IPS-20b (cell line): ENCODE measurements around the gene ZDHHC18.

Experiments used
- H3K27ac ChIP-seq: one replicate; pipeline ENCODE4 v1.5.1; 2013; ENCODE audit warnings: low read length
- H3K27me3 ChIP-seq: 2 replicates; pipeline ENCODE4 v1.6.1; 2013; ENCODE audit warnings: mild to moderate bottlenecking, low read length, inconsistent platforms; ENCODE audit not compliant: insufficient read depth
- H3K36me3 ChIP-seq: 2 replicates; pipeline ENCODE4 v1.6.1; 2013; ENCODE audit warnings: low read depth, mild to moderate bottlenecking, inconsistent platforms, low read length, moderate library complexity; ENCODE audit not compliant: insufficient read depth
- H3K4me1 ChIP-seq: 2 replicates; pipeline ENCODE4 v1.6.1; 2013; ENCODE audit warnings: mild to moderate bottlenecking, control low read depth, inconsistent platforms, low read length, moderate library complexity; ENCODE audit not compliant: insufficient read depth
- H3K4me3 ChIP-seq: 2 replicates; pipeline ENCODE4 v1.5.1; 2013; ENCODE audit warnings: mild to moderate bottlenecking, low read length, inconsistent platforms
- H3K9ac ChIP-seq: 2 replicates; pipeline ENCODE4 v1.6.1; 2013; ENCODE audit warnings: low read depth, mild to moderate bottlenecking, inconsistent platforms, low read length, moderate library complexity
- H3K9me3 ChIP-seq: 2 replicates; pipeline ENCODE4 v1.6.1; 2013; ENCODE audit warnings: mild to moderate bottlenecking, low read depth, low read length, inconsistent platforms; ENCODE audit not compliant: insufficient read depth

ZDHHC18 gene, protein sequence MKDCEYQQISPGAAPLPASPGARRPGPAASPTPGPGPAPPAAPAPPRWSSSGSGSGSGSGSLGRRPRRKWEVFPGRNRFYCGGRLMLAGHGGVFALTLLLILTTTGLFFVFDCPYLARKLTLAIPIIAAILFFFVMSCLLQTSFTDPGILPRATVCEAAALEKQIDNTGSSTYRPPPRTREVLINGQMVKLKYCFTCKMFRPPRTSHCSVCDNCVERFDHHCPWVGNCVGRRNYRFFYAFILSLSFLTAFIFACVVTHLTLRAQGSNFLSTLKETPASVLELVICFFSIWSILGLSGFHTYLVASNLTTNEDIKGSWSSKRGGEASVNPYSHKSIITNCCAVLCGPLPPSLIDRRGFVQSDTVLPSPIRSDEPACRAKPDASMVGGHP

DNA sequence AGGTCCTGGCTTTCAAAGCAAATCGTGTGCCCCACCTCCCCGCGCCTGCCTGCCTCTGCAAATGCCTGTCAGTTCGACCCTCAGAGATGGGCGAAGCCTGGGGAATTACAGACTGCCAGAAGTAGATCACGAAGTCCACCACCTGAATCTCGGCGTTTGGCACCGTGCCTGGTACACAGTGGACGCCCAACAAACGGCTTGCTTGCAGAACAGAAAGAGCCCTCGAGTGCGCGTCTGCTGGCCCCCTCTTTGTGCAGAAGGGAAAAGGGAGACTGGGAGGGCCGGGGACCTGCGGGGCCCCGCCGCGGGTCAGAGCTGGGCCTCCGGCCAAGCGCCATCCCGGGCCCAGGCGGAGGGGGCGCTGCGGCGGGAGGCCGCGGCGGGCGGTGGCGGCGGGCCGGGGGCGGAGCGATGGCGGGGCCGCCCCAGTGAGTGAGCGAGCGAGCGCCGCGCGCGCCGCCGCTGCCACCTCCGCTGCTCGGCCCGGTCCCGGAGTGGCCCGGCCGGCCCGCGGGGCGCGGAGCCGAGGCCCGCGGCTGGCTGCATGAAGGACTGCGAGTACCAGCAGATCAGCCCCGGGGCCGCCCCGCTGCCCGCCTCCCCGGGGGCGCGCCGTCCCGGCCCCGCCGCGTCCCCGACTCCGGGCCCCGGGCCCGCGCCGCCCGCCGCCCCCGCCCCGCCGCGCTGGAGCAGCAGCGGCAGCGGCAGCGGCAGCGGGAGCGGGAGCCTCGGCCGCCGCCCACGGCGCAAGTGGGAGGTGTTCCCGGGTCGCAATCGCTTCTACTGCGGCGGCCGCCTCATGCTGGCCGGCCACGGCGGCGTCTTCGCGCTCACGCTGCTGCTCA, at the start of gene ZDHHC18:
Gene ZDHHC18 (plus strand): TSS at position 428 of the 845 bp plus-strand sequence. CDS start 117 bp downstream, at position 545.
- H3K9ac ChIP-seq = peak within 1 kb of the TSS; percentile 79; the same call in 1 of the 2 replicates
- H3K27me3 ChIP-seq = no peaks in the 10 kb centered on the region
- no peaks in the 10 kb centered on the region for H3K9me3 ChIP-seq
- peaks cover 11% of the 10 kb centered on the region for H3K36me3 ChIP-seq
- H3K4me1 ChIP-seq = peaks cover 5% of the 10 kb centered on the region; the same call in 1 of the 2 replicates
- no peak within 1 kb of the TSS for H3K27ac ChIP-seq
- H3K4me3 ChIP-seq = peak within 1 kb of the TSS; percentile 82

DNA sequence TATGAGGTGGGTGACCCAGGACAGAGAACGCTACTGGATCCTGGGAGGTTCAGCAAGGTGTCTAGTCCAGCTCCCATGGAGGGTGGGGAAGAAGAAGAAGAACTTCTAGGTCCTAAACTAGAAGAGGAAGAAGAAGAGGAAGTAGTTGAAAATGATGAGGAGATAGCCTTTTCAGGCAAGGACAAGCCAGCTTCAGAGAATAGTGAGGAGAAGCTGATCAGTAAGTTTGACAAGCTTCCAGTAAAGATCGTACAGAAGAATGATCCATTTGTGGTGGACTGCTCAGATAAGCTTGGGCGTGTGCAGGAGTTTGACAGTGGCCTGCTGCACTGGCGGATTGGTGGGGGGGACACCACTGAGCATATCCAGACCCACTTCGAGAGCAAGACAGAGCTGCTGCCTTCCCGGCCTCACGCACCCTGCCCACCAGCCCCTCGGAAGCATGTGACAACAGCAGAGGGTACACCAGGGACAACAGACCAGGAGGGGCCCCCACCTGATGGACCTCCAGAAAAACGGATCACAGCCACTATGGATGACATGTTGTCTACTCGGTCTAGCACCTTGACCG, 47.3 kb upstream of the ZDHHC18 start:
- Histone ChIP-seq H3K4me1 (peaks cover 3% of the 10 kb centered on the region; the same call in 1 of the 2 replicates), H3K4me3 (no peak overlapping the region), H3K36me3 (peaks cover 94% of the 10 kb centered on the region), H3K9me3 (no peaks in the 10 kb centered on the region), H3K27ac (no peak overlapping the region), H3K27me3 (no peaks in the 10 kb centered on the region), H3K9ac (no peak overlapping the region)

- Histone ChIP-seq H3K27ac (no peak overlapping the region), H3K9me3 (no peaks in the 10 kb centered on the region), H3K4me1 (peaks cover 6% of the 10 kb centered on the region; the same call in 1 of the 2 replicates), H3K9ac (no peak overlapping the region), H3K4me3 (no peak overlapping the region), H3K36me3 (peaks cover 81% of the 10 kb centered on the region), H3K27me3 (no peaks in the 10 kb centered on the region)
Observed at GRCh38 chr1:26780344-26780957, 46.0 kb upstream of the ZDHHC18 start.

DNA sequence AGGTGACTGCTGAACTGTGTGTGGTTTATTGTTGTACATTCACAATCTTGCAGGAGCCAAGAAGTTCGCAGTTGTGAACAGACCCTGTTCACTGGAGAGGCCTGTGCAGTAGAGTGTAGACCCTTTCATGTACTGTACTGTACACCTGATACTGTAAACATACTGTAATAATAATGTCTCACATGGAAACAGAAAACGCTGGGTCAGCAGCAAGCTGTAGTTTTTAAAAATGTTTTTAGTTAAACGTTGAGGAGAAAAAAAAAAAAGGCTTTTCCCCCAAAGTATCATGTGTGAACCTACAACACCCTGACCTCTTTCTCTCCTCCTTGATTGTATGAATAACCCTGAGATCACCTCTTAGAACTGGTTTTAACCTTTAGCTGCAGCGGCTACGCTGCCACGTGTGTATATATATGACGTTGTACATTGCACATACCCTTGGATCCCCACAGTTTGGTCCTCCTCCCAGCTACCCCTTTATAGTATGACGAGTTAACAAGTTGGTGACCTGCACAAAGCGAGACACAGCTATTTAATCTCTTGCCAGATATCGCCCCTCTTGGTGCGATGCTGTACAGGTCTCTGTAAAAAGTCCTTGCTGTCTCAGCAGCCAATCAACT, 45.2 kb upstream of the ZDHHC18 start:
- no peaks in the 10 kb centered on the region for H3K27me3 ChIP-seq
- H3K4me3 ChIP-seq = no peak overlapping the region
- H3K27ac ChIP-seq = no peak overlapping the region
- no peak overlapping the region for H3K9ac ChIP-seq
- peaks cover 72% of the 10 kb centered on the region for H3K36me3 ChIP-seq
- no peaks in the 10 kb centered on the region for H3K9me3 ChIP-seq
- H3K4me1 ChIP-seq = peaks cover 13% of the 10 kb centered on the region; the same call in 1 of the 2 replicates

GRCh38 chr1:26782521-26783212, 43.8 kb upstream of the ZDHHC18 start:
- H3K36me3 ChIP-seq = peaks cover 59% of the 10 kb centered on the region
- H3K4me1 ChIP-seq = peaks cover 24% of the 10 kb centered on the region
- H3K27ac ChIP-seq = no peak overlapping the region
- no peaks in the 10 kb centered on the region for H3K9me3 ChIP-seq
- no peaks in the 10 kb centered on the region for H3K27me3 ChIP-seq
- H3K9ac ChIP-seq = no peak overlapping the region
- H3K4me3 ChIP-seq = no peak overlapping the region

GRCh38 chr1:26783646-26784022, 42.9 kb upstream of the ZDHHC18 start:
- H3K36me3 ChIP-seq = peaks cover 49% of the 10 kb centered on the region
- H3K27ac ChIP-seq = no peak overlapping the region
- no peaks in the 10 kb centered on the region for H3K9me3 ChIP-seq

DNA sequence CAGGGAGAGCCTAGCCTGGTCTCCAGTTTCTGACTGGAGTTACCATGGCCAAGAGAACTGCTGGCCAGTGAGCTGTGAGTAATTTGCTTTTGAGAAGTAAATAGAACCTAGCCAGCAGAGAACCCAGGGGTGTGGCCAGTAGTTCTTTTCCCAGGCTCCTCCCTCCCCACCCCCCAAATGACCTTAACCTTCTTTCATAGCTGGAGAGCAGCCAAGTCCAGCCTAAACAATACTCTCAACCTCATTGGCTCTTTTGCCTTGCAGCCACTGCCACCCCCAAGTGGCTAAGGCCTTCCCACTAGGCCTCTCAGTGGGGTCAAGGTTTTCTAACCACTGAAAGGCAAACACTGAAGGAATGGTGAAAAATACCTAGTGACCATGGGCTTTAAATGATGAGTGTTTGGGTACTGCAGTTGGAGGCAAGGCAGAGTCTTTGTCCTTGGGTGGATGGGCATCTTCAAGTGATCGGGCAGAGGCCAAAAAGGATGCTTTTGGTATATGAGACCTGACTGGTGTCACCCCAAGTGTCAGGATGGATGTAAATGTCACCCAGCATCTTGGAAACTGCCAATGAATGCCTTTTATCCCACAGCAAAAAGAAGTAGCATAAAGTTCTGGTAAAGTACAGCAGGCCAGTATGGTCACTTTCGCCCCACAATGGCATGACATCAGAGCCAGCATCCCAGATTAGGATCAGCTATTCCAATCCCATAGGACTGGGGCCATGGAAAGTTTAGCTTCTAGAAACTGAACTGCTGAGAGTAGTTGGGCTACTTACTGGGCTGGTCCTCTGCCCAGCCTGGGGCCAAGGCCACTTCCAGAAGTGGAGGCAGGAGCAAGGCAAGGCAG, 42.2 kb upstream of the ZDHHC18 start:
- Histone ChIP-seq H3K27ac (no peak overlapping the region), H3K9ac (no peak overlapping the region), H3K4me1 (peaks cover 24% of the 10 kb centered on the region)

More at GRCh38 chr1:26783646-26784022, 42.9 kb upstream of the ZDHHC18 start:
- Histone ChIP-seq H3K27me3 (no peaks in the 10 kb centered on the region), H3K4me1 (peaks cover 24% of the 10 kb centered on the region), H3K4me3 (no peak overlapping the region), H3K9ac (no peak overlapping the region)

GRCh38 chr1:26784886-26785285, 41.6 kb upstream of the ZDHHC18 start:
- peaks cover 37% of the 10 kb centered on the region for H3K36me3 ChIP-seq
- H3K27ac ChIP-seq = no peak overlapping the region
- no peak overlapping the region for H3K9ac ChIP-seq
- peaks cover 24% of the 10 kb centered on the region for H3K4me1 ChIP-seq
- H3K27me3 ChIP-seq = no peaks in the 10 kb centered on the region
- no peak overlapping the region for H3K4me3 ChIP-seq
- H3K9me3 ChIP-seq = no peaks in the 10 kb centered on the region

More for the DNA sequence above, 42.2 kb upstream of the ZDHHC18 start:
- no peaks in the 10 kb centered on the region for H3K9me3 ChIP-seq
- H3K36me3 ChIP-seq = peaks cover 43% of the 10 kb centered on the region
- H3K27me3 ChIP-seq = no peaks in the 10 kb centered on the region
- no peak overlapping the region for H3K4me3 ChIP-seq

DNA sequence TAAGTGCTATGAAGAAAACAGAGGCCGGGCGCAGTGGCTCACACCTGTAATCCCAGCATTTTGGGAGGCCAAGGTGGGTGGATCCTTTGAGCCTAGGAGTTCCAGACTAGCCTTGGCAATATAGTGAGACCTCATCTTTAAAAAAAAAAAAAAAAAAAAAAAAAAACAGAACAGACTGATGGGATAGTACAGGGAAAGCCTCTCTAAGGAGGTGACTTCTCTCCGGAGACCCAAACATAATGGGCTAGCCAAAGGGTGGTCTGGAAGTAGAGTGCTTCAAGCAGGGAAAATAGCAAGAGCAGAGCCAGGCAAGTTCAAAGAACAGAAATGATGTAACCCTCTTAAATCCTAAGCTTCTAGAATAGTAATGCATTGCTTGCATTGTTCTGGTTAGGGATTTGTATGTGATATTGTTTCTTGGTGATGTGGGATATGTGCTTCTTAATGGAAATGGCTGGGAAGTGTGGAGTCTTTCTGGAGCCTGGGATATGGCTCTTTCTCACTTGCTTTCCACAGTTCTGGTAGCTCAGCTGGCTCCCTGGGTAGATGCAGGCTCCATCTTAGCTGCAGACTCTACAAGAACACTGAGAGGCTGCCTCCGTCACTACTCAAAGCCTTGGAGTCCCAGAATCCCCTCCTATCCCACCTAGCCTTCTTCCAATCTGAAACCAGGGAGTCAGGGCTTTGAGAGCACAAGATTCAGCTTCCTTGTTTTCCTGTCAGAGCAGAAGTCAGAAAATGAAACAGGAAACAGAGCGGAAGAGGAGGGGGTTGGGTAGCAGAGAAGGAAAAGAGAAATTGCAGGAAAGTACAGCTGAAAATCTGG, 40.7 kb upstream of the ZDHHC18 start:
- peak overlapping the region; percentile 94 for H3K27ac ChIP-seq
- H3K4me1 ChIP-seq = peaks cover 24% of the 10 kb centered on the region
- no peaks in the 10 kb centered on the region for H3K9me3 ChIP-seq
- peak overlapping the region; percentile 95; the same call in 1 of the 2 replicates for H3K9ac ChIP-seq
- H3K27me3 ChIP-seq = no peaks in the 10 kb centered on the region
- peaks cover 27% of the 10 kb centered on the region for H3K36me3 ChIP-seq
- H3K4me3 ChIP-seq = no peak overlapping the region
